GM12874 (cell line): ENCODE data around the gene ETNK1.
A peak's percentile ranks its signal among the peaks of the same experiment; 100 is the strongest.

Source experiments
- TF ChIP-seq, protein P1 (sequence below): IDR thresholded peaks from 2 replicates; pipeline ENCODE4 v1.5.1; 2011; ENCODE audit warnings: low read depth, mild to moderate bottlenecking, control low read depth, low read length, moderate library complexity; ENCODE audit not compliant: insufficient read depth

ETNK1 gene

DNA sequence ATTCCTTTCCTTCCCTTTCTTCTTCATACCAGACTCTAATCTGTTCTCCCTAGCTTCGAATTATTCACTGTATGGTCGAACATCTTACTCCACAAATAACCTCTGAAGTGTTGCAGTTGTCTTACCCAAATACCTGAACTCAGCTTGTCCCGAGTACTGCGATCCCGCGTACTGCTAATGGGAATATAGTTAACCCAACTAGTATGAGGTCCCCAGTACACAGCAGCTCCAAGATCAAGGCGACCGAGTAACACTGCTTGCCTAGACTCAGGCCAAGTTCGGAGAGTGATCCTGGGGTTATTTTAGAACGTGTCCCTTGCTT is 462 bp upstream of the ETNK1 start:
- TF ChIP-seq, protein P1, sequence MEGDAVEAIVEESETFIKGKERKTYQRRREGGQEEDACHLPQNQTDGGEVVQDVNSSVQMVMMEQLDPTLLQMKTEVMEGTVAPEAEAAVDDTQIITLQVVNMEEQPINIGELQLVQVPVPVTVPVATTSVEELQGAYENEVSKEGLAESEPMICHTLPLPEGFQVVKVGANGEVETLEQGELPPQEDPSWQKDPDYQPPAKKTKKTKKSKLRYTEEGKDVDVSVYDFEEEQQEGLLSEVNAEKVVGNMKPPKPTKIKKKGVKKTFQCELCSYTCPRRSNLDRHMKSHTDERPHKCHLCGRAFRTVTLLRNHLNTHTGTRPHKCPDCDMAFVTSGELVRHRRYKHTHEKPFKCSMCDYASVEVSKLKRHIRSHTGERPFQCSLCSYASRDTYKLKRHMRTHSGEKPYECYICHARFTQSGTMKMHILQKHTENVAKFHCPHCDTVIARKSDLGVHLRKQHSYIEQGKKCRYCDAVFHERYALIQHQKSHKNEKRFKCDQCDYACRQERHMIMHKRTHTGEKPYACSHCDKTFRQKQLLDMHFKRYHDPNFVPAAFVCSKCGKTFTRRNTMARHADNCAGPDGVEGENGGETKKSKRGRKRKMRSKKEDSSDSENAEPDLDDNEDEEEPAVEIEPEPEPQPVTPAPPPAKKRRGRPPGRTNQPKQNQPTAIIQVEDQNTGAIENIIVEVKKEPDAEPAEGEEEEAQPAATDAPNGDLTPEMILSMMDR = no peak

DNA sequence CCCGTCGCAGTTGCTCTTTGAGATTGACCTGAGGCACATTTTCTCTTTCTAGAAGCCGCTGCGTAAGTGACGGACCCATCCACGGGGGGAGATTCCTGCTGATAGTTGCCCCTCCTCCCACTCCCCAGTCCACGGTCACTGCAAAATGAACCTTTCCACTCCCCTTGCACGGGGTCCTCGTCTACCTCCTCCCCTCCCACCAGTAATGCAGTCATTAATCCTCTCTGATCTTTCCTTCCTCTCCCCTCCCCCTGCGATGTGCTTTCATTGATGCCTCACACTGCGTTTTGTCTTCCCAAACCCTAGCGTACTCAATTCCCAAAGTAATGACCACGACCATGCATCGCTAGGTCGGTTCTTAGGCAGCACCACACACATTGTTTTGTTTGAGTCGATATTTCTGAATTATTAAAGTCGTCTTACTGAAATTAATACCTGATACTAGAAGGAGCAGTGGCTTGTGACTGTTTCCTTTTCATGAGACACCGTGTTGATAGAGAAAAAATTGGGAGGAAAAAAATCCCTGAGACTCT is 857 bp downstream of the ETNK1 start:
- TF ChIP-seq, protein P1 = no peak

DNA sequence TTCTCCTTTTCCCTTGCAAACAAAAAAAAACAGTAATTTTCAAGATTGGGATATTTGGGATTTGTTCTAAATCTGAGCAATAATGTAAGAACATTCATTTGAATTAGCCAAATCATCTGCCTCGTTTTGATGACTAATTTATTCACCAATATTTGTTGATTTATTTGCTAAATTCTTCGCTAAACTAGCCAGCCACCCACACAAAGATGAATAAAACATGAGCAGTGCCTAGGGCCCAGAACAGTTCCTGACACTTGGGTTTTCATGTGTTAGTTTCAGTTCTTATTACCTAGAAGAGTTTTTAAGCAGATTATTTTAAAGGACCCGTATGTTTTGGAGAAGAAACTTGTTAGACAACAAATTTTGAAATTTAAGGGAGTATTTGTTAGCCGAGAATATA is 1.4 kb downstream of the ETNK1 start:
- TF ChIP-seq, protein P1 = no peak

DNA sequence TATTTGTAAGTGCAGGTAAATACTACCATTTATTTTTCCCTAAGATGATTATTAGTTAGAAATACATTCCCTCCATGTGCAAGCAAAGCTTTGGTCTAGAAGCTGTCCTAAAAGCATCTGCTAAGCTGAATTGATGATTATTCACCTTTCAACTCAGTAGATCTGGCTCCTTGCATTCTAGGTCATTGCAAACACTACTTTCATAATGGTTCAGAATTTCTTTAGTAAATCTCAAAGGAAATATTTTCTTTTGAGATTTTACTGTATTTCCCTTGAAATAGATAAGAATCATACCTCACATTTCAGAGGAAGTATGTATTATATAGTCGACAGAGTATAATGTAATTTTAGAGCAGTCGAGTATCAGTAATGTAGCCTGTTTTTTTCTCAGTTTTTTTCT is 2.4 kb downstream of the ETNK1 start:
- TF ChIP-seq, protein P1 = no peak

DNA sequence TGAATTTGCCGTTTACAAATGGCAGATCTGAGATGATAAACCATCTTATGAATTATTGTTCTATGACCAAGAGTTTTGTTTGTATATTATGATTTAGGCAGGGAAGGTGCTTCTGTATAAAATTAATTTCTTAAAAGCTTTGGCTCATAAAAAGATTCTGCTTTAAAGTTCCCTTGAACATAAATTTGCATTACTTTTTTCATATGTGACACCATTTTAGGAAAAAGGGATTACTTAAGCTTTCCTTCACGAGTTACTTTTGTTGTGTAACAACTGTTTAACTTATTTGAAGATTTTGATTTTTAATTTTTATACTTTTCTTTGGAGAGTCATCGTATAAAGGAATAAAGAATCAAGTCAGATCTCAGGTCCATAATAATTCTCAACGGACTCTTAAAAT is 3.3 kb downstream of the ETNK1 start:
- TF ChIP-seq, protein P1 = no peak

DNA sequence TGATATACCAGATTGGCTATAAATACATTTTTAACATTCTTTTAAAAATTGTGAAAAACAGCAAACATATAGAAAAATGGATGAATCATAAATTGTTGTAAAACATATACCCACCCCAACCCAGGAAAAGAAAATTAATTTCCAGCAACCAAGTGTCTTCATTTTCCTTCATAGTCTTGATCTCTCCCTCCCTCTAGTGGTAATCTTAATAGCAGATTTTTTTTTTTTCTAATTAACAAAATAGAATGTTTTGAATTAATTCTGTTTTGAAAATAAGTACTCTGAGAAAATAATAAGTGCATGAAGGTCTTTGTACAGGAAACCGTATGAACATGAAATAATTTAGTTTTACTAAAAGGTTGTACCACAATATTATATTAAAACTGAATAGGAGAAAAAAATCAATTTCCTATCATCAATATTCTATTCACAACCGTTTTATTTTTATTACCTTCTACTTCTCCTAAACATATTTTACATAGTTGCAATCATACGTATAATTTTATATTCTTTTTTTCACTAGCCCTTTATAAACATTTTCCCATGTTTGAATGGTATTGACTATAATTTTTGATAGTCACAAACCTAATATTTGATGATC is 7.0 kb downstream of the ETNK1 start:
- TF ChIP-seq, protein P1 = 0 out of 2 replicates have a peak, but pooled peaks have one; percentile 22

DNA sequence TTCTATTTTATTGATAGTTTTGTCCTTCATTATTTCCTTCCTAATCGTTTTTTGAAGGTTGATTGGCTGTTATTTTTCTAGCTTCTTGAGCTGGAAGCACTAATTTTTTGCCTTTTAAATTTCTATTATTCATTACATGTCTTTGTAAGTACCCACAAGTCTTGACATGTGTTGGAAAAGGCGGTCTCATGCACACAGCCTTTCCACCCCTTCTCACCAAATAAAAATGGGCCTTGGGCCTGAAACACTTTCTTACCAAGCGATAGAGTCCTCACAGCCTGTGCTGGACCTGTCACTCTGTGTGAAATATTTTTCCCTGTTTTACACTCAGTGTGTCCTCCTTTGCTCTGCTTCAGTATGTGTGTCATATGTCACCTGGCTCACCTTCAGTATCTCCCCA is 9.9 kb downstream of the ETNK1 start:
- TF ChIP-seq, protein P1 = no peak
